Heart right ventricle (tissue), 16 donors: ENCODE measurements around the gene ZFPL1. TPM values are rescaled to one million over a fixed set of nuclear protein-coding genes. Genes with fewer than 3 reads are reported as not detected.
A peak's percentile ranks its signal among the peaks of the same experiment; 100 is the strongest.

ENCODE experiments used
- ATAC-seq, 8 donors: fragments of 200-7000 bp; cut with Tn5 transposase; one replicate each; pipeline ENCODE4 v1.9.1; 2020; ENCODE audit warnings: mild to moderate bottlenecking in 8 of 8, moderate library complexity in 8 of 8, moderate number of reproducible peaks in 1 of 8
- DNase-seq, 2 donors: peaks; one replicate each; pipeline ENCODE4 v3.0.0-alpha.2; 2020
- H3K27ac ChIP-seq, 10 donors: fragments of 200-600 bp; sonication (generic) in 2 of 10; one replicate each; pipeline versions ENCODE4 v1.5.0 to v1.8.0; 2020 to 2022; ENCODE audit warnings: mild to moderate bottlenecking in 3 of 10
- H3K27me3 ChIP-seq, 7 donors: fragments of 200-600 bp; one replicate each; pipeline ENCODE4 v1.8.0; 2021 to 2022; ENCODE audit warnings: mild to moderate bottlenecking in 2 of 7
- H3K36me3 ChIP-seq, 9 donors: fragments of 200-600 bp; sonication (generic) in 1 of 9; one replicate each; pipeline versions ENCODE4 v1.5.0 to v1.8.0; 2020 to 2022; ENCODE audit warnings: mild to moderate bottlenecking in 2 of 9
- H3K4me1 ChIP-seq, 9 donors: fragments of 200-600 bp; sonication (generic) in 1 of 9; one replicate each; pipeline versions ENCODE4 v1.5.0 to v1.8.0; 2020 to 2022; ENCODE audit warnings: mild to moderate bottlenecking in 4 of 9
- H3K4me3 ChIP-seq, 10 donors: fragments of 200-600 bp; sonication (generic) in 2 of 10; one replicate each; pipeline versions ENCODE4 v1.5.0 to v1.8.0; 2020 to 2022; ENCODE audit warnings: mild to moderate bottlenecking in 7 of 10, moderate library complexity in 2 of 10
- H3K9me3 ChIP-seq, 11 donors: fragments of 200-600 bp in 10 of 11; sonication (generic) in 2 of 11; one replicate each; pipeline versions ENCODE4 v1.5.0 to v1.8.0; 2013 to 2022; ENCODE audit warnings: mild to moderate bottlenecking in 2 of 11, control low read depth in 1 of 11, moderate library complexity in 1 of 11
- WGBS, 2 donors: extraction: QIAGEN DNeasy Blood & Tissue Kit; methylation state at CpG; one replicate each; pipeline ENCODE4 v1.1.7; 2013; ENCODE audit warnings: inconsistent platforms in 1 of 2; 5-methylcytosine and 5-hydroxymethylcytosine counted together
- intact Hi-C, 10 donors: fragments of 100-400 bp; cut with DNase I; formaldehyde crosslinking; loops; one replicate each; pipeline versions ENCODE4 v1.11.1 to v1.14.2; 2022
- microRNA-seq, 2 donors: library from miRNA; unstranded; fragments of <30 nt; microRNA quantifications; one replicate each; pipeline ENCODE4 v1.2.0, GENCODE V29; 2021
- polyA plus RNA-seq, 2 donors: library from polyadenylated mRNA; stranded (reverse); fragments of 200-250 nt; gene quantifications; one replicate each; pipeline ENCODE4 v1.2.3, GENCODE V29; 2013
- total RNA-seq, 10 donors: library from RNA; stranded (reverse); fragmentation: NEBNext Ultra II Directional in 3 of 10; extraction: Animal tissue kit (Norgen Biotek cat#: 25700) in 3 of 10; gene quantifications; one replicate each; pipeline versions ENCODE4 v1.2.1 to v1.2.4, GENCODE V29; 2021 to 2023
- TF ChIP-seq, protein P1 (sequence below), 9 donors: fragments of 200-600 bp; sonication (generic) in 2 of 9; IDR thresholded peaks; one replicate each; pipeline versions ENCODE4 v1.5.0 to v1.8.0; 2021 to 2022; ENCODE audit warnings: antibody characterized with exemption in 9 of 9, mild to moderate bottlenecking in 5 of 9, moderate library complexity in 1 of 9
- donor health status: Arrhythmogenic right ventricular cardiomyopathy.
- donor health status: ischemic (EF 13 %, LVEDD 7.1; RV severe dilation, severe dysfunction).
- donor health status: healthy with polysubstance abuse.
- donor health status: DM: no; HTN: yes; CAD: no.
- donor health status: DM: no; HTN: no; CAD: no.
- donor health status: ischemic (EF 25% LVEDD 6.9; RV normal size, moderate dysfunction).
- donor health status: ischemic (EF 25% LVEDD 5.7; RV mildly dilated, moderate dysfunction).
- donor health status: healthy.
- donor health status: DM: yes; HTN: yes; CAD: no.
- donor health status: Ischemic cardiomyopathy.
- donor health status: ischemic (EF 35%, LVEDD 5.7; RV mildly dilated, moderate dysfunction).
- donor health status: nonischemic (EF 11% LVEDD 7.7; RV severe dilation, severe dysfunction).
- donor health status: DM: yes; HTN: yes; CAD: no.
- donor health status: PGD.
- donor health status: ischemic (EF 29% LVEDD 5.4; RV normal size, mild dysfunction).
- donor health status: nonischemic (EF 23%, LVEDD 6.1; RV moderate dilation, normal function).

Gene ZFPL1
- total and polyA plus RNA-seq, 12 donors, result 21.5 to 49.2 (median 25.6) TPM

DNA sequence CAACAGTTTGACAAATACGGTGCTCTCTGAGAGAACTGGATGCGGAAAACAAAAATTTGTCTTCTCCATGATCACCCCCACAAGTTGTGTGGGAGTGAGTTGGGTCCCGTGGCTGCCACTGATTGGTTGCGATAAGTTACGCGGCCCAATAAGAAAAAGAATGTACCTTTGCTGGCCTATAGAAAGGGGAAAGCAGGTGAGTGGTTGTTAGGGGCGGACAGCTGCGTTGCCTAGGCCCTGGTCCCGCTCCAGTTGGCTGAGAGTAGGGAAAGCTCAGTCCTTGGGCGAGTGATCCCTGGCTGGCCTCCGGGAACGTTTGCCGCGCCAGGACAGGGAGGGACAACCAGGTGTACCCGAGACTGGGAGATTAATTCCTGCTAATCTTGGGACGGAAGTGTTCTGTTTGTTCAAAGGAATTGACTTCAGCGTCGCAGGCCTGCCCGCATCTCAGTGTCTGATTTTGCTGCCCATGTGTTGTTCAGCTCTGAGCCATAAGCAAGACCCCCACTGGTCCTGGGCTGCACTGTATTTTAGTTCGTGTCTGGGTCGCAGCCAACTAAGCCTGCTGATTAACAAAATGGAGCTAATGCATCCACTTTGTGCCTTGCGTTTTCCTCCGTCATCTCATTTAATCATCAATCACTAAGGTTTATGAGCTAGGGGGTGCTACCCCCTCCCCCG, 51.1 kb downstream of the ZFPL1 start:
- peak overlapping the region; percentile 95 to 100 (median 98) for H3K27ac ChIP-seq
- ATAC-seq (peak; percentile 86 to 95 (median 90)), DNase-seq (peak; percentile 86 to 93)
- no peaks in the 10 kb centered on the region for H3K9me3 ChIP-seq
- TF ChIP-seq, protein P1, sequence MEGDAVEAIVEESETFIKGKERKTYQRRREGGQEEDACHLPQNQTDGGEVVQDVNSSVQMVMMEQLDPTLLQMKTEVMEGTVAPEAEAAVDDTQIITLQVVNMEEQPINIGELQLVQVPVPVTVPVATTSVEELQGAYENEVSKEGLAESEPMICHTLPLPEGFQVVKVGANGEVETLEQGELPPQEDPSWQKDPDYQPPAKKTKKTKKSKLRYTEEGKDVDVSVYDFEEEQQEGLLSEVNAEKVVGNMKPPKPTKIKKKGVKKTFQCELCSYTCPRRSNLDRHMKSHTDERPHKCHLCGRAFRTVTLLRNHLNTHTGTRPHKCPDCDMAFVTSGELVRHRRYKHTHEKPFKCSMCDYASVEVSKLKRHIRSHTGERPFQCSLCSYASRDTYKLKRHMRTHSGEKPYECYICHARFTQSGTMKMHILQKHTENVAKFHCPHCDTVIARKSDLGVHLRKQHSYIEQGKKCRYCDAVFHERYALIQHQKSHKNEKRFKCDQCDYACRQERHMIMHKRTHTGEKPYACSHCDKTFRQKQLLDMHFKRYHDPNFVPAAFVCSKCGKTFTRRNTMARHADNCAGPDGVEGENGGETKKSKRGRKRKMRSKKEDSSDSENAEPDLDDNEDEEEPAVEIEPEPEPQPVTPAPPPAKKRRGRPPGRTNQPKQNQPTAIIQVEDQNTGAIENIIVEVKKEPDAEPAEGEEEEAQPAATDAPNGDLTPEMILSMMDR (IDR thresholded peaks at IDR 0.05), result no peak
- H3K4me1 ChIP-seq, result peaks cover 12 to 36% (median 27%) of the 10 kb centered on the region in 9 donors
- peaks cover 0 to 32% (median 19%) of the 10 kb centered on the region in 9 donors for H3K36me3 ChIP-seq
- no peaks in the 10 kb centered on the region for H3K27me3 ChIP-seq
- 3% methylated on average over 24 of the region's 24 CpGs for WGBS, 2 donors
- intact Hi-C loops, result loop anchor here in 4 of 10 donors (1.0 to 10.0 kb wide), 3 partner anchors 46 to 120 kb away; partner anchors contain the start of gene CAPN1 (in 3 of the 4)
- H3K4me3 ChIP-seq, result peak overlapping the region; percentile 75 to 98 (median 88)

DNA sequence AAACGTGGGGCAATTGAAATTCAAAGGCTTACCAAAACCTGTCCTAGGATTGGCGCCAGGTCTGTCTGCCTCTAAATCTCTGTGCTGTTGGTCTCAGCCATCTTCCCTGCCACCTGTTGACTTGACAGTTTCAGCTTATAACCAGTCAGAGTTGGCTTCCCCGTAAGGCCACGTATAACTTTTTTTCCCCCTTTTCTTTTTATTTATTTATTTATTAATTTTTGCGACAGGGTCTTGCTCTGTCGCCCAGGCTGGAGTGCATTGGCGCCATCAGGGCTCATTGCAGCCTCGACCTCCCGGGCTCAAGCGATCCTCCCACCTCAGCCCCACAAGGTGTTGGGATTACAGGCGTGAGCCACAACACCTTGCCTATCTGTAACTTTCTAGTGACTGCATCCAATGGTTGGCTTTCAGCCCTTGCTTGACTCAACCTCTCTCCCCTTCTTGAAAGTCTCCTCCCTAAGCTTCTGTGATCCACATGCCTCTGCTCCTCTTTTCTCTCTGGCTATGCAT, 51.7 kb downstream of the ZFPL1 start:
- Histone ChIP-seq H3K27me3 (no peaks in the 10 kb centered on the region), H3K27ac (peak overlapping the region; percentile 95 to 100 (median 98)), H3K9me3 (no peaks in the 10 kb centered on the region), H3K36me3 (peaks cover 0 to 26% (median 14%) of the 10 kb centered on the region in 9 donors), H3K4me3 (peak overlapping the region in 9 of 10 donors; percentile 75 to 98 (median 92)), H3K4me1 (peaks cover 12 to 36% (median 27%) of the 10 kb centered on the region in 9 donors)
- 55% methylated on average over 11 of the region's 11 CpGs for WGBS, 2 donors
- TF ChIP-seq, protein P1 (IDR thresholded peaks at IDR 0.05), result no peak
- intact Hi-C loops, result loop anchor here in 3 of 10 donors (1.0 to 10.0 kb wide), 3 partner anchors 46 to 119 kb away; partner anchors contain the start of gene CAPN1 (in 2 of the 3)
- no peak for DNase-seq
- no peak for ATAC-seq

DNA sequence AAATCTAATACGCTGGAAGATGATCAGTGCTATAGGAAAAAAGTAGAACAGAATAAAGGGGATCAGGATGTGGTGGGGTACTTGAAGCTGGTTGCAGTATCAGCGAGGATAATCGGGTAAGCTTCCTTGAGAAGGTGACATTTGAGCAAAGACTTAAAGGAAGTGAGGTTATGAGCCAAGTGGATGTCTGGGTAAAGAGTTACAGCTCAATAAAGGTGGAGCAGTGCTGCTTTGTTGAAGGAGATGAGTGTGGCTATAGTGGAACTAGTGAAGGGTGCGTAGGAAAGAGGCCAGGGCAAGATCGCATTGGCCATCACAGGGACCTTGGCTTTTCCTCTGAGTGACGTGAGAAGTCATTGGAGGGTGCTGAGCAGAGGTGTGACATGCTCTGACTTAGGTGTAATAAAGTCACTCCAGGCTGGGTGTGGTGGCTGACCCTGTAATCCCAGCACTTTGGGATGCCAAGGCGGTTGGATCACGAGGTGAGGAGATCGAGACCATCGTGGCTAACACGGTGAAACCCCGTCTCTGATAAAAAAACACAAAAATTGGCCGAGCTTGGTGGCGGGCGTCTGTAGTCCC, 52.6 kb downstream of the ZFPL1 start:
- Histone ChIP-seq H3K27me3 (no peaks in the 10 kb centered on the region), H3K4me3 (no peak overlapping the region), H3K4me1 (peaks cover 12 to 35% (median 27%) of the 10 kb centered on the region in 9 donors), H3K27ac (no peak overlapping the region), H3K9me3 (no peaks in the 10 kb centered on the region), H3K36me3 (peaks cover 0 to 17% (median 6%) of the 10 kb centered on the region in 9 donors)
- 89 to 91% methylated on average over 15 of the region's 15 CpGs for WGBS, 2 donors
- intact Hi-C loops, result loop anchor here in 2 of 10 donors (5.0 to 10.0 kb wide), 2 partner anchors 46 to 118 kb away; partner anchors contain the start of gene CAPN1 (in 1 of the 2)
- DNase-seq, result no peak
- no peak for ATAC-seq
- TF ChIP-seq, protein P1 (IDR thresholded peaks at IDR 0.05), result no peak

Small RNAs within 50 kb of the gene (microRNA-seq; reads per million reads assigned to microRNA genes)
- gene MIR6751, result 0 reads per million in 2 donors

Other genes starting within 250 kb of the ZFPL1 start
- 1 to 10 TPM in 1 of 10 donors, under 1 TPM in 9; 0.04 to 1.3 (median 0.27) TPM for gene CDC42BPG, start 239.6 kb upstream of the ZFPL1 start, total RNA-seq
- under 1 TPM; 0.17 to 0.37 TPM for gene CDC42BPG, start 239.6 kb upstream of the ZFPL1 start, polyA plus RNA-seq
- gene EHD1, start 205.6 kb upstream of the ZFPL1 start, total RNA-seq, result 10 to 100 TPM; 30.7 to 73.1 (median 43.9) TPM
- 10 to 100 TPM; 26.0 to 39.7 TPM for gene EHD1, start 205.6 kb upstream of the ZFPL1 start, polyA plus RNA-seq
- gene ATG2A, start 167.0 kb upstream of the ZFPL1 start, total RNA-seq, result 10 to 100 TPM; 12.4 to 17.7 (median 16.0) TPM
- gene ATG2A, start 167.0 kb upstream of the ZFPL1 start, polyA plus RNA-seq, result 10 to 100 TPM; 14.8 to 18.6 TPM
- gene PPP2R5B, start 159.5 kb upstream of the ZFPL1 start, total RNA-seq, result 10 to 100 TPM; 13.4 to 29.8 (median 20.4) TPM
- gene PPP2R5B, start 159.5 kb upstream of the ZFPL1 start, polyA plus RNA-seq, result 10 to 100 TPM; 26.6 to 30.8 TPM
- not detected for gene GPHA2, start 148.3 kb upstream of the ZFPL1 start, total RNA-seq
- gene GPHA2, start 148.3 kb upstream of the ZFPL1 start, polyA plus RNA-seq, result not detected
- not detected for gene MAJIN, start 112.1 kb upstream of the ZFPL1 start, total RNA-seq
- not detected for gene MAJIN, start 112.1 kb upstream of the ZFPL1 start, polyA plus RNA-seq
- 10 to 100 TPM in 1 of 10 donors, 1 to 10 TPM in 8, under 1 TPM in 1; 0.66 to 31.8 (median 1.7) TPM for gene BATF2, start 87.3 kb upstream of the ZFPL1 start, total RNA-seq
- gene BATF2, start 87.3 kb upstream of the ZFPL1 start, polyA plus RNA-seq, result 1 to 10 TPM; 2.1 to 2.9 TPM
- 100 to 1,000 TPM in 9 of 10 donors, 10 to 100 TPM in 1; 92.6 to 144 (median 117) TPM for gene ARL2, start 70.1 kb upstream of the ZFPL1 start, total RNA-seq
- gene ARL2, start 70.1 kb upstream of the ZFPL1 start, polyA plus RNA-seq, result 100 to 1,000 TPM; 115 to 157 TPM
- 10 to 100 TPM; 11.4 to 21.8 (median 15.2) TPM for gene SNX15, start 56.8 kb upstream of the ZFPL1 start, total RNA-seq
- gene SNX15, start 56.8 kb upstream of the ZFPL1 start, polyA plus RNA-seq, result 10 to 100 TPM; 14.7 to 23.2 TPM
- gene SAC3D1, start 43.0 kb upstream of the ZFPL1 start, total RNA-seq, result 1 to 10 TPM; 3.8 to 9.3 (median 4.8) TPM
- gene SAC3D1, start 43.0 kb upstream of the ZFPL1 start, polyA plus RNA-seq, result 10 to 100 TPM in 1 of 2 donors, 1 to 10 TPM in 1; 4.7 to 17.3 TPM
- 1 to 10 TPM; 2.1 to 6.8 (median 3.7) TPM for gene NAALADL1, start 25.7 kb upstream of the ZFPL1 start, total RNA-seq
- gene NAALADL1, start 25.7 kb upstream of the ZFPL1 start, polyA plus RNA-seq, result 1 to 10 TPM; 8.1 to 9.1 TPM
- gene CDCA5, start 182 bp upstream of the ZFPL1 start, total RNA-seq, result 1 to 10 TPM in 5 of 10 donors, under 1 TPM in 5; 0.50 to 5.3 (median 1.0) TPM
- under 1 TPM; 0.45 to 0.80 TPM for gene CDCA5, start 182 bp upstream of the ZFPL1 start, polyA plus RNA-seq
- 100 to 1,000 TPM in 6 of 10 donors, 10 to 100 TPM in 4; 79.2 to 123 (median 100) TPM for gene VPS51, start 12.0 kb downstream of the ZFPL1 start, total RNA-seq
- 100 to 1,000 TPM in 1 of 2 donors, 10 to 100 TPM in 1; 85.2 to 102 TPM for gene VPS51, start 12.0 kb downstream of the ZFPL1 start, polyA plus RNA-seq
- gene TM7SF2, start 27.6 kb downstream of the ZFPL1 start, total RNA-seq, result 10 to 100 TPM; 38.1 to 87.8 (median 69.5) TPM
- gene TM7SF2, start 27.6 kb downstream of the ZFPL1 start, polyA plus RNA-seq, result 10 to 100 TPM; 18.5 to 83.6 TPM
- 1 to 10 TPM; 4.3 to 8.3 (median 6.5) TPM for gene ZNHIT2, start 33.5 kb downstream of the ZFPL1 start, total RNA-seq
- gene ZNHIT2, start 33.5 kb downstream of the ZFPL1 start, polyA plus RNA-seq, result 10 to 100 TPM; 16.5 to 17.5 TPM
- 100 to 1,000 TPM; 536 to 674 (median 617) TPM for gene FAU, start 37.9 kb downstream of the ZFPL1 start, total RNA-seq
- gene FAU, start 37.9 kb downstream of the ZFPL1 start, polyA plus RNA-seq, result 1,000 to 10,000 TPM; 1,297 to 1,540 TPM
- 10 to 100 TPM; 33.8 to 44.8 (median 39.9) TPM for gene MRPL49, start 38.1 kb downstream of the ZFPL1 start, total RNA-seq
- gene MRPL49, start 38.1 kb downstream of the ZFPL1 start, polyA plus RNA-seq, result 10 to 100 TPM in 1 of 2 donors, 1 to 10 TPM in 1; 6.4 to 39.0 TPM
- gene SYVN1, start 50.3 kb downstream of the ZFPL1 start, total RNA-seq, result 10 to 100 TPM; 24.1 to 34.0 (median 27.8) TPM
- 10 to 100 TPM; 22.2 to 24.6 TPM for gene SYVN1, start 50.3 kb downstream of the ZFPL1 start, polyA plus RNA-seq
- not detected for gene SPDYC, start 86.0 kb downstream of the ZFPL1 start, total RNA-seq
- not detected for gene SPDYC, start 86.0 kb downstream of the ZFPL1 start, polyA plus RNA-seq
- gene CAPN1, start 97.7 kb downstream of the ZFPL1 start, total RNA-seq, result 100 to 1,000 TPM in 1 of 10 donors, 10 to 100 TPM in 9; 61.6 to 110 (median 82.0) TPM
- gene CAPN1, start 97.7 kb downstream of the ZFPL1 start, polyA plus RNA-seq, result 10 to 100 TPM; 85.0 to 89.3 TPM
- 1 to 10 TPM; 2.3 to 7.3 (median 3.8) TPM for gene POLA2, start 177.7 kb downstream of the ZFPL1 start, total RNA-seq
- gene POLA2, start 177.7 kb downstream of the ZFPL1 start, polyA plus RNA-seq, result 1 to 10 TPM; 8.6 to 9.4 TPM
- 10 to 100 TPM in 4 of 10 donors, 1 to 10 TPM in 6; 3.9 to 21.9 (median 9.0) TPM for gene CDC42EP2, start 230.6 kb downstream of the ZFPL1 start, total RNA-seq
- 10 to 100 TPM; 13.2 to 21.1 TPM for gene CDC42EP2, start 230.6 kb downstream of the ZFPL1 start, polyA plus RNA-seq
- 10 to 100 TPM; 37.4 to 63.4 (median 50.6) TPM for gene DPF2, start 249.6 kb downstream of the ZFPL1 start, total RNA-seq
- gene DPF2, start 249.6 kb downstream of the ZFPL1 start, polyA plus RNA-seq, result 10 to 100 TPM; 24.9 to 32.6 TPM